Measurements from ENCODE around the gene FAM168A.

The FAM168A gene

GRCh38 chr11:73566977-73567755 lies 30.7 kb downstream of the FAM168A start:
- peak; percentile 68 for DNase-seq
- Histone ChIP-seq H3K9me3 (ENCODE audit: severe bottlenecking) (no peaks in the 10 kb centered on the region), H3K27ac (peak overlapping the region; percentile 60), H3K27me3 (ENCODE audit: insufficient read depth, low read depth, severe bottlenecking) (no peaks in the 10 kb centered on the region), H3K36me3 (peaks cover 9% of the 10 kb centered on the region), H3K4me3 (ENCODE audit: low read depth, low read length) (no peak overlapping the region)
- TF ChIP-seq CTCF (IDR thresholded peaks at IDR 0.05; ENCODE audit: low read depth, low read length) = no peak

DNA sequence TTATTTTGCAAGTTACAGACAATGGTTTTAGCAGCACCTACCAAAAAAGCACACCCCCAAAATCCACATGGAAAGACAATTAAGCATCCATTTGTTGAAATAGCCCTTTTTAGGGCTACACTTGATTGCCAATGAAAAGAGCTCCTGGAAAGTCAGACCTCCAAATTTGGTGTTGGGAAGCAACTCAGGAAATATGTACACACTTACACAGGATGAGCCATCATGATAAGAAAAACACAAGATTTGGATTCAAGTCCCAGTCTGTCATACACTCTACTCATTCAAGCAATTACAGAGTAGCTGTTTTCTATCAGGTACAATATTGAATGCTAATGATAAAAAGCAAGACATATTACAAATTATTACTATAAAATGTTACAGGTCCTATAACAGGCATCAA lies 31.5 kb downstream of the FAM168A start:
- no peak for DNase-seq
- Histone ChIP-seq H3K9me3 (ENCODE audit: severe bottlenecking) (no peaks in the 10 kb centered on the region), H3K4me3 (ENCODE audit: low read depth, low read length) (no peak overlapping the region), H3K27ac (peak overlapping the region; percentile 60), H3K36me3 (peaks cover 9% of the 10 kb centered on the region), H3K27me3 (ENCODE audit: insufficient read depth, low read depth, severe bottlenecking) (no peaks in the 10 kb centered on the region)
- no peak for TF ChIP-seq CTCF (IDR thresholded peaks at IDR 0.05; ENCODE audit: low read depth, low read length)

- peak overlapping the region; percentile 60 for H3K27ac ChIP-seq
- TF ChIP-seq CTCF (IDR thresholded peaks at IDR 0.05; ENCODE audit: low read depth, low read length) = no peak
- H3K27me3 ChIP-seq (ENCODE audit: insufficient read depth, low read depth, severe bottlenecking) = no peaks in the 10 kb centered on the region
- H3K4me3 ChIP-seq (ENCODE audit: low read depth, low read length) = no peak overlapping the region
- H3K36me3 ChIP-seq = peaks cover 9% of the 10 kb centered on the region
- H3K9me3 ChIP-seq (ENCODE audit: severe bottlenecking) = no peaks in the 10 kb centered on the region
- DNase-seq = peak; percentile 62
Observed at GRCh38 chr11:73565804-73566203, 32.1 kb downstream of the FAM168A start.

GRCh38 chr11:73564903-73565302 lies 33.0 kb downstream of the FAM168A start:
- TF ChIP-seq CTCF (IDR thresholded peaks at IDR 0.05; ENCODE audit: low read depth, low read length) = no peak
- Histone ChIP-seq H3K36me3 (peaks cover 9% of the 10 kb centered on the region), H3K9me3 (ENCODE audit: severe bottlenecking) (no peaks in the 10 kb centered on the region), H3K4me3 (ENCODE audit: low read depth, low read length) (no peak overlapping the region), H3K27me3 (ENCODE audit: insufficient read depth, low read depth, severe bottlenecking) (no peaks in the 10 kb centered on the region), H3K27ac (no peak overlapping the region; the same call in 1 of the 2 replicates)
- no peak for DNase-seq

DNA sequence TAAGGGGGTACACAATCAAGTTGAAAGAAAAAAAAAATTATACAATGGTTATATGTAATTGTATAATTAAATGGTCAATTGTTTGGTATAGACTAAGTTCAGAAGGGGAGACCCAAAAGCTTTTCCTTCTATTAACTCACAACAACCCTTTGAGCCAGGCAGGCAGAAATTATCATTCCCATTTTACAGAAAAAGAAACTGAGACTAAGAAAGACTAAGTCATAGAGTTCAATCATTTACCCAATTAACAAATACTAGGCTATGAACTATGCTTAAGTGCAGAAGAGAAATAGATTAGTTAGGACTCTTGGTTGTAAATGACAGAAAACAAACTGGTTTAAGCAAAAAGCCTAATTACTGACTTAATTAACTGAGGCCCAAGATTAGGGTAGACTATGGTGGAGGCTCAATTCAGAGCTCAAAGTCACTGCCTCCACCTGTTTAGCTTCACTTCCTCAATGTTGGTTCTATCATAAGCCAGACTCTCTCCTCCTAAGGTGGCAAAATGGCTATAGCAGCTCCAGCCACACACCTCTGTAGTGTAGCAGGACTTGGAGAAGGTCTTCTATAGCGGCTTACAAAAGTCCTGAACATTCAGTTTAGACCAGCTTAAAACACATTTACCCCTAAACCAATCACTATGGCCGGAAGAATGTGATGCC lies 34.2 kb downstream of the FAM168A start:
- Histone ChIP-seq H3K27me3 (ENCODE audit: insufficient read depth, low read depth, severe bottlenecking) (no peaks in the 10 kb centered on the region), H3K36me3 (peaks cover 9% of the 10 kb centered on the region), H3K4me3 (ENCODE audit: low read depth, low read length) (no peak overlapping the region), H3K9me3 (ENCODE audit: severe bottlenecking) (no peaks in the 10 kb centered on the region), H3K27ac (peak overlapping the region; percentile 19; the same call in 1 of the 2 replicates)
- no peak for DNase-seq
- TF ChIP-seq CTCF (IDR thresholded peaks at IDR 0.05; ENCODE audit: low read depth, low read length) = no peak
